Transverse colon (tissue), 4 donors: ENCODE results near the gene RAP2B. TPM values are rescaled to one million over a fixed set of nuclear protein-coding genes. Genes with fewer than 3 reads are reported as not detected.
"Not testable (repeated sequence)": the region's sequence is repeated elsewhere in the genome, so short reads cannot be mapped to it uniquely, and the experiment has no call there.

Source experiments
- DNase-seq: peaks from one replicate; pipeline ENCODE4 v3.0.0-alpha.2; 2019
- H3K27ac ChIP-seq, 4 donors: fragments of 200-600 bp; sonication (generic); 2 replicates each; pipeline ENCODE4 v1.5.1; 2016 to 2018; ENCODE audit warnings: inconsistent platforms in 4 of 4
- H3K27me3 ChIP-seq: fragments of 200-600 bp; sonication (generic); 2 replicates; pipeline ENCODE4 v1.5.1; 2017; ENCODE audit warnings: inconsistent platforms
- H3K36me3 ChIP-seq, 4 donors: fragments of 200-600 bp; sonication (generic); 2 replicates each; pipeline ENCODE4 v1.5.1; 2017 to 2019; ENCODE audit warnings: inconsistent platforms in 4 of 4
- H3K4me1 ChIP-seq, 4 donors: fragments of 200-600 bp; sonication (generic); 2 replicates each; pipeline ENCODE4 v1.5.1; 2017 to 2020; ENCODE audit warnings: inconsistent platforms in 4 of 4
- H3K4me3 ChIP-seq, 4 donors: fragments of 200-600 bp; sonication (generic); 1 replicate in 1 of 4; 2 replicates in 3 of 4; pipeline versions ENCODE4 v1.5.1 to v1.6.1; 2017 to 2019; ENCODE audit warnings: inconsistent platforms in 4 of 4
- H3K9me3 ChIP-seq, 2 donors: fragments of 200-600 bp; sonication (generic); 2 replicates each; pipeline ENCODE4 v1.5.1; 2017 to 2019; ENCODE audit warnings: inconsistent platforms in 2 of 2
- CTCF ChIP-seq, 5 experiments: fragments of 200-600 bp in 3 of 5; fragments of 450-650 bp in 2 of 5; sonication (generic) in 3 of 5; IDR thresholded peaks; 1 replicate in 2 of 5; 2 replicates in 3 of 5; pipeline ENCODE4 v1.5.1; 2016 to 2017; ENCODE audit warnings: antibody characterized with exemption in 5 of 5, inconsistent platforms in 3 of 5, mild to moderate bottlenecking in 2 of 5, moderate library complexity in 1 of 5
- EP300 ChIP-seq: sonication (generic); formaldehyde crosslinking; IDR thresholded peaks from one replicate; pipeline ENCODE4 v1.6.1; 2017; ENCODE audit warnings: antibody characterized with exemption, low read depth
- POLR2A ChIP-seq: fragments of 450-650 bp; IDR thresholded peaks from one replicate; pipeline ENCODE4 v1.6.1; 2016; ENCODE audit warnings: antibody characterized with exemption, mild to moderate bottlenecking, moderate library complexity
- POLR2AphosphoS5 ChIP-seq, 3 donors: sonication (generic); formaldehyde crosslinking; IDR thresholded peaks; one replicate each; pipeline ENCODE4 v1.6.1; 2016; ENCODE audit warnings: antibody characterized with exemption in 3 of 3
- WGBS, 2 donors: methylation state at CpG; one replicate each; pipeline ENCODE4 v1.1.5; 2018; ENCODE audit warnings: low coverage in 1 of 2; 5-methylcytosine and 5-hydroxymethylcytosine counted together
- in situ Hi-C, 4 donors: fragments of 200-750 bp; cut with MboI; loops; one replicate each; pipeline versions ENCODE4 v1.15.0 to v1.15.1; 2017; ENCODE audit warnings: low sequenced_read_pairs in 3 of 4, low pct_ligation_motif_present in 1 of 4, low pct_unique_long_range_greater_than_20kb in 1 of 4
- intact Hi-C: fragments of 100-400 bp; cut with DNase I; formaldehyde crosslinking; loops from one replicate; pipeline ENCODE4 v1.15.1; 2023; ENCODE audit warnings: low total_unique reads
- total RNA-seq, 4 donors: library from RNA; depleted of rRNA; stranded (reverse); fragments of >200 nt; gene quantifications; one replicate each; pipeline ENCODE4 v1.1.0, GENCODE V29; 2016

The RAP2B gene
- total RNA-seq, 4 donors from 2014 or later: 9.8 to 22.8 (median 11.2) TPM

GRCh38 chr3:153190923-153191322 lies 28.9 kb downstream of the RAP2B start:
- Histone ChIP-seq H3K9me3 (no peaks in the 10 kb centered on the region), H3K4me3 (no peak overlapping the region), H3K4me1 (no peaks in the 10 kb centered on the region), H3K27me3 (no peaks in the 10 kb centered on the region), H3K27ac (no peak overlapping the region), H3K36me3 (no peaks in the 10 kb centered on the region)
- no peak for TF ChIP-seq EP300
- no peak for TF ChIP-seq POLR2A
- no peak for TF ChIP-seq POLR2AphosphoS5 (IDR thresholded peaks at IDR 0.05)
- no peak for TF ChIP-seq CTCF (IDR thresholded peaks at IDR 0.05)
- no peak for DNase-seq
- in situ Hi-C loops (no loop called here), intact Hi-C loops (no loop called here)
- WGBS, 2 donors: 68 to 79% methylated on average over 2 of the region's 2 CpGs

- no peak for DNase-seq
- Histone ChIP-seq H3K27me3 (no peaks in the 10 kb centered on the region), H3K27ac (no peak overlapping the region), H3K4me3 (no peak overlapping the region), H3K4me1 (no peaks in the 10 kb centered on the region), H3K9me3 (no peaks in the 10 kb centered on the region), H3K36me3 (no peaks in the 10 kb centered on the region)
- TF ChIP-seq CTCF (IDR thresholded peaks at IDR 0.05) (no peak), POLR2A (no peak)
- in situ Hi-C loops: no loop called here
- intact Hi-C loops: no loop called here
Observed at GRCh38 chr3:153192327-153192726, 30.3 kb downstream of the RAP2B start.

DNA sequence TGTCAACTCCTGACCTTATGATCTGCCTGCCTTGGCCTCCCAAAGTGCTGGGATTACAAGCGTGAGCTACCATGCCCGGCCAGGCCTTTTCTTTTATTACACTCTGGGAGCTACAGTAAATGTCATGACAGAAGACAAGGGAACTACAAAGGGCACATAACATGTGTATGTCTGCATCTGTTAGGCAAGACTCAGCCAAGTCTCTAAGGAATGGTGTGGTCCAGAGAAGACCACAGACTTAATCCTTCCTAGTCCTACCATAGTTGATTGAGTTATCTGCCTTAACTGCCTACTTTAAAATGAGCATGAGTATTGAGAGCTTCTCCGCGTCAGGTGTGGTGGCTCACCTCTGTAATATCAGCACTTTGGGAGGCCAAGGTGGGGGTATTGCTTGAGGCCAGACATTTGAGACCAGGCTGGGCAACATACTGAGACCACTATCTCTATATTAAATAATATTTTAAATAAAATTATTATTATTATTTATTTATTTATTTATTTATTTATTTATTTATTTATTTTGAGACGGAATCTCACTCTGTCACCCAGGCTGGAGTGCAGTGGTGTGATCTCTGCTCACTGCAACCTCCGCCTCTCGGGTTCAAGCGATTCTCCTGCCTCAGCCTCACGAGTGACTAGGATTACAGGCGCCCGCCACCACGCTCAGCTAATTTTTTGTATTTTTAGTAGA lies 31.9 kb downstream of the RAP2B start:
- H3K27ac ChIP-seq, DNase-seq, H3K4me1 ChIP-seq, in situ Hi-C loops, H3K27me3 ChIP-seq, H3K9me3 ChIP-seq, intact Hi-C loops, H3K36me3 ChIP-seq, H3K4me3 ChIP-seq: not testable (repeated sequence)
- WGBS, 2 donors: 96 to 97% methylated on average over 10 to 12 of the region's 12 CpGs

DNA sequence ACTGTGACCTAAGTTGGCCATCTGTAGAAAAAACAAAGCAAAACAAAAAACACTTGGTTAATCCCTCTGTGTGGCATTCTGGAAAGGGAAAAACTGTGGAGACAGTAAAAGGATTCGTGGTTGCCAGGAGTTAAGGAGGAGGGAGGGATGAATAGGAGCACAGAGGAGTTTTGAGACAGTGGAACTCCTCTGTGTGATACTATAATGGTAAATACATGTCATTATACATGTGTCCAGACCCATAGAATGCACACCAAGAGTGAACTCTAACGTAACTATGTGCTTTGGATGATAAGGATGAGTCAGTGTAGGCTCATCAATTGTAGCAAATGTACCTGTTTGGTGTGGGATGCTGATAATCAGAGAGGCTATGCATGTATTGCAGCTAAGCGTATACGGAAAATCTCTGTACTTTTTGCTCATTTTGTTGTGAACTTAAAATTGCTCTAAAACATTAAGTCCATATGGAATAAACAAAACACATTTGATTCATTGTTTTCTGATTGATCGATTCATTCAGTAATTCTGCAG lies 33.4 kb downstream of the RAP2B start:
- no peak overlapping the region for H3K4me3 ChIP-seq
- TF ChIP-seq POLR2AphosphoS5 (IDR thresholded peaks at IDR 0.05) (no peak), CTCF (IDR thresholded peaks at IDR 0.05) (no peak), EP300 (no peak), POLR2A (no peak)
- no peaks in the 10 kb centered on the region for H3K9me3 ChIP-seq
- in situ Hi-C loops: no loop called here
- H3K27ac ChIP-seq: no peak overlapping the region
- H3K27me3 ChIP-seq: no peaks in the 10 kb centered on the region
- WGBS, 2 donors: 74 to 84% methylated on average over 5 of the region's 5 CpGs
- no peak for DNase-seq
- intact Hi-C loops: no loop called here
- H3K36me3 ChIP-seq: no peaks in the 10 kb centered on the region
- H3K4me1 ChIP-seq: no peaks in the 10 kb centered on the region

DNA sequence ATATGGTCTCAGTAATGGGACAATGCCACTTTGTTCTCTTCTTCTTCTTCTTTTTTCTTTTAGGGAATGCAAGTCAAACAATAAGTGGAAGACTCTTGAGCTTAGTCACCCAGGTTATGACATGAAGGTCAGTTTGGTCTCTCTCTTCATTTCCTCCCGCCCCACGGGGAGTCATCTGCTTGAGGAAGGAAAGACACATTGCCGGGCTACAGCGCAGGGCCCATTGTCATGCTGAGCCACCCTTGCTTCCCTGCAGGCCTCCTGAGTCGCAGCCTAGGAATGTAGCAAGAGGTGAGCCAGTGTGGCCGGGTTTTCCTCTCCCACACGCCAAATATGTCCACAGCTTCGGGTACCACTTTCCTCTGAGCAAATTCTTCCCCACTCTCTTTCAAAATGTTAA lies 47.6 kb downstream of the RAP2B start:
- no peaks in the 10 kb centered on the region for H3K36me3 ChIP-seq
- TF ChIP-seq EP300: no peak
- in situ Hi-C loops: no loop called here
- WGBS, 2 donors: 86% methylated on average over 8 of the region's 8 CpGs; no CpG with 5 or more reads in 1 of the 2 donors
- no peak overlapping the region for H3K27ac ChIP-seq
- no peaks in the 10 kb centered on the region for H3K9me3 ChIP-seq
- intact Hi-C loops: no loop called here
- no peak for DNase-seq
- no peak overlapping the region for H3K4me3 ChIP-seq
- H3K4me1 ChIP-seq: no peaks in the 10 kb centered on the region
- no peaks in the 10 kb centered on the region for H3K27me3 ChIP-seq
